Measurements from ENCODE around the gene EEA1. TPM values are rescaled to one million over a fixed set of nuclear protein-coding genes. Genes with fewer than 3 reads are reported as not detected.

Gene EEA1
- total RNA-seq, 4 donors from 2014 or later = 18.6 to 28.7 (median 20.8) TPM

GRCh38 chr12:92821142-92821541, 108.0 kb downstream of the EEA1 start:
- intact Hi-C loops (cut with DNase I; ENCODE audit: low total_unique reads) (no loop called here), in situ Hi-C loops (cut with MboI; ENCODE audit: low sequenced_read_pairs in 4 of 4) (no loop called here)
- TF ChIP-seq, protein P1, sequence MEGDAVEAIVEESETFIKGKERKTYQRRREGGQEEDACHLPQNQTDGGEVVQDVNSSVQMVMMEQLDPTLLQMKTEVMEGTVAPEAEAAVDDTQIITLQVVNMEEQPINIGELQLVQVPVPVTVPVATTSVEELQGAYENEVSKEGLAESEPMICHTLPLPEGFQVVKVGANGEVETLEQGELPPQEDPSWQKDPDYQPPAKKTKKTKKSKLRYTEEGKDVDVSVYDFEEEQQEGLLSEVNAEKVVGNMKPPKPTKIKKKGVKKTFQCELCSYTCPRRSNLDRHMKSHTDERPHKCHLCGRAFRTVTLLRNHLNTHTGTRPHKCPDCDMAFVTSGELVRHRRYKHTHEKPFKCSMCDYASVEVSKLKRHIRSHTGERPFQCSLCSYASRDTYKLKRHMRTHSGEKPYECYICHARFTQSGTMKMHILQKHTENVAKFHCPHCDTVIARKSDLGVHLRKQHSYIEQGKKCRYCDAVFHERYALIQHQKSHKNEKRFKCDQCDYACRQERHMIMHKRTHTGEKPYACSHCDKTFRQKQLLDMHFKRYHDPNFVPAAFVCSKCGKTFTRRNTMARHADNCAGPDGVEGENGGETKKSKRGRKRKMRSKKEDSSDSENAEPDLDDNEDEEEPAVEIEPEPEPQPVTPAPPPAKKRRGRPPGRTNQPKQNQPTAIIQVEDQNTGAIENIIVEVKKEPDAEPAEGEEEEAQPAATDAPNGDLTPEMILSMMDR (IDR thresholded peaks at IDR 0.05 in 4 of 5, conservative IDR thresholded peaks at IDR 0.05 in 1 of 5) = no peak
- ATAC-seq = no peak
- Histone ChIP-seq H3K4me3 (no peak overlapping the region), H3K27me3 (no peaks in the 10 kb centered on the region), H3K27ac (no peak overlapping the region), H3K36me3 (peaks cover 0 to 13% of the 10 kb centered on the region in 2 donors), H3K9me3 (no peaks in the 10 kb centered on the region), H3K4me1 (no peaks in the 10 kb centered on the region)
- DNase-seq = no peak

- ATAC-seq = no peak
- H3K4me3 ChIP-seq = no peak overlapping the region
- DNase-seq = no peak
- in situ Hi-C loops (cut with MboI; ENCODE audit: low sequenced_read_pairs in 4 of 4) = no loop called here
- intact Hi-C loops (cut with DNase I; ENCODE audit: low total_unique reads) = no loop called here
- TF ChIP-seq, protein P1 (IDR thresholded peaks at IDR 0.05 in 4 of 5, conservative IDR thresholded peaks at IDR 0.05 in 1 of 5) = no peak
- TF ChIP-seq POLR2A (IDR thresholded peaks at IDR 0.05) = no peak
- H3K27me3 ChIP-seq = no peaks in the 10 kb centered on the region
- no peak overlapping the region for H3K27ac ChIP-seq
- H3K36me3 ChIP-seq = peaks cover 0 to 46% of the 10 kb centered on the region in 2 donors
- H3K9me3 ChIP-seq = no peaks in the 10 kb centered on the region
- no peaks in the 10 kb centered on the region for H3K4me1 ChIP-seq
Measured at GRCh38 chr12:92814584-92814983, 114.5 kb downstream of the EEA1 start.

GRCh38 chr12:92810370-92810769, 118.7 kb downstream of the EEA1 start:
- in situ Hi-C loops (cut with MboI; ENCODE audit: low sequenced_read_pairs in 4 of 4) = no loop called here
- H3K4me1 ChIP-seq = no peaks in the 10 kb centered on the region
- DNase-seq (no peak), ATAC-seq (no peak)
- H3K4me3 ChIP-seq = no peak overlapping the region
- TF ChIP-seq POLR2A (IDR thresholded peaks at IDR 0.05) = no peak
- TF ChIP-seq, protein P1 (IDR thresholded peaks at IDR 0.05 in 4 of 5, conservative IDR thresholded peaks at IDR 0.05 in 1 of 5) = no peak
- H3K27me3 ChIP-seq = no peaks in the 10 kb centered on the region
- H3K9me3 ChIP-seq = no peaks in the 10 kb centered on the region
- no peak overlapping the region for H3K27ac ChIP-seq
- H3K36me3 ChIP-seq = peaks cover 0 to 44% of the 10 kb centered on the region in 2 donors
- intact Hi-C loops (cut with DNase I; ENCODE audit: low total_unique reads) = no loop called here

DNA sequence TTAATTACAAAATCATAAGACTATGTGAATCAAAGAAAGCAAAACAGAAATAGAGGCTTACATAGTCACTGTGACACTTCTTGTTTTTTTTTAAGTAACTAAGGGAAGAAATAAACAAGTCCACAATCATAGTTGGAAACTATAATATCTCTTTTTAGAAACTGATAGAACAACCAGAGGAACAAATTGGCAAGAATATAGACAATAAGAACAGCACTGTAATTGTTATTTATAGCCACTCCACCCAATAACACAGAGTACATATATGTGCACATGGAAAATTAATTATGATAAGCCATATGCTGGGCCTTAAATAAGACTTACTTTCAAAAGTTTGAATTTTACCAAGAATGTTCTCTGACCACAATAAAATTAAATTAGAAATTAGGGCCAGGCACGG, 125.2 kb downstream of the EEA1 start:
- ATAC-seq (no peak), DNase-seq (no peak)
- Histone ChIP-seq H3K27ac (no peak overlapping the region), H3K27me3 (no peaks in the 10 kb centered on the region), H3K9me3 (no peaks in the 10 kb centered on the region), H3K4me3 (no peak overlapping the region), H3K4me1 (peaks cover 7% of the 10 kb centered on the region in 2 donors), H3K36me3 (peaks cover 0 to 38% of the 10 kb centered on the region in 2 donors)
- intact Hi-C loops (cut with DNase I; ENCODE audit: low total_unique reads) (no loop called here), in situ Hi-C loops (cut with MboI; ENCODE audit: low sequenced_read_pairs in 4 of 4) (no loop called here)
- TF ChIP-seq, protein P1 (IDR thresholded peaks at IDR 0.05 in 4 of 5, conservative IDR thresholded peaks at IDR 0.05 in 1 of 5) = no peak
- no peak for TF ChIP-seq POLR2A (IDR thresholded peaks at IDR 0.05)

GRCh38 chr12:92802906-92803305, 126.2 kb downstream of the EEA1 start:
- no peak for TF ChIP-seq POLR2A (IDR thresholded peaks at IDR 0.05)
- TF ChIP-seq, protein P1 (IDR thresholded peaks at IDR 0.05 in 4 of 5, conservative IDR thresholded peaks at IDR 0.05 in 1 of 5) = no peak
- Histone ChIP-seq H3K27ac (no peak overlapping the region), H3K9me3 (no peaks in the 10 kb centered on the region), H3K4me3 (no peak overlapping the region), H3K27me3 (no peaks in the 10 kb centered on the region), H3K36me3 (peaks cover 0 to 38% of the 10 kb centered on the region in 2 donors), H3K4me1 (peaks cover 7% of the 10 kb centered on the region in 2 donors)
- in situ Hi-C loops (cut with MboI; ENCODE audit: low sequenced_read_pairs in 4 of 4) = no loop called here
- DNase-seq (no peak), ATAC-seq (no peak)
- intact Hi-C loops (cut with DNase I; ENCODE audit: low total_unique reads) = no loop called here

All from gastrocnemius medialis (tissue), 4 donors.